ENCODE data around the gene C5orf52.
"Not testable (repeated sequence)": the region's sequence is repeated elsewhere in the genome, so short reads cannot be mapped to it uniquely, and the experiment has no call there.

The C5orf52 gene

DNA sequence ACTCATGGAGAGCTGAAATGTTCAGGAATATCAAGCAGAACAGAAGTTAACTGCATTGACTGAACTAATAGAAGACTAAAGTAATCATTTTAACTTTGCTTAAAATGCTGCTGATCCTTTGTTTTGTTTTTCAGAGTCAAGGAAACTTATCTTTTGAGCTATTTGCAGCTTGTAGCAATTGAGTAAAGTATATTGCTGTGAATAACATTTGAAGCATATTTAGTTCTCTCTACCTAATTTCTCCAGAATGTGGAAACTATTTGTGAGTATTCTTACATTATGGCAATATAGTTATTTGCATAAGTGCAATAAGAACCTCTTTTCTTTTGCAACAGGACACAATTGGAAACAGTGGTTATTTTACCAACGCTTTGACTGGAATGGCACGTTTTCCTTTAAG lies 13.8 kb upstream of the C5orf52 start:
- Histone ChIP-seq H3K27ac (ENCODE audit: low read depth, low read length) (no peak overlapping the region), H3K4me1 (ENCODE audit: control insufficient read depth, insufficient read depth, low read length) (no peaks in the 10 kb centered on the region), H3K27me3 (ENCODE audit: control insufficient read depth, insufficient read depth, low read length) (no peaks in the 10 kb centered on the region; the same call in 1 of the 2 replicates), H3K4me3 (ENCODE audit: low read depth, low read length) (no peak overlapping the region), H3K36me3 (ENCODE audit: control insufficient read depth, insufficient read depth, low read length) (no peaks in the 10 kb centered on the region), H3K9ac (ENCODE audit: low read length) (no peak overlapping the region), H3K9me3 (ENCODE audit: control insufficient read depth, insufficient read depth, low read depth, low read length) (peaks cover 46% of the 10 kb centered on the region)

GRCh38 chr5:157658893-157659292 lies 12.4 kb upstream of the C5orf52 start:
- no peak overlapping the region for H3K4me3 ChIP-seq (ENCODE audit: low read depth, low read length)
- no peak overlapping the region for H3K27ac ChIP-seq (ENCODE audit: low read depth, low read length)
- H3K9me3 ChIP-seq (ENCODE audit: control insufficient read depth, insufficient read depth, low read depth, low read length), result peaks cover 44% of the 10 kb centered on the region
- H3K36me3 ChIP-seq (ENCODE audit: control insufficient read depth, insufficient read depth, low read length), result no peaks in the 10 kb centered on the region
- no peaks in the 10 kb centered on the region for H3K27me3 ChIP-seq (ENCODE audit: control insufficient read depth, insufficient read depth, low read length)
- no peaks in the 10 kb centered on the region for H3K4me1 ChIP-seq (ENCODE audit: control insufficient read depth, insufficient read depth, low read length)
- H3K9ac ChIP-seq (ENCODE audit: low read length), result no peak overlapping the region

- no peaks in the 10 kb centered on the region for H3K4me1 ChIP-seq (ENCODE audit: control insufficient read depth, insufficient read depth, low read length)
- H3K4me3 ChIP-seq (ENCODE audit: low read depth, low read length), result no peak overlapping the region
- H3K9me3 ChIP-seq (ENCODE audit: control insufficient read depth, insufficient read depth, low read depth, low read length), result peaks cover 40% of the 10 kb centered on the region
- H3K27me3 ChIP-seq (ENCODE audit: control insufficient read depth, insufficient read depth, low read length), result no peaks in the 10 kb centered on the region
- H3K27ac ChIP-seq (ENCODE audit: low read depth, low read length), result no peak overlapping the region
- H3K9ac ChIP-seq (ENCODE audit: low read length), result no peak overlapping the region
- H3K36me3 ChIP-seq (ENCODE audit: control insufficient read depth, insufficient read depth, low read length), result no peaks in the 10 kb centered on the region
These were observed 11.3 kb upstream of the C5orf52 start for GRCh38 chr5:157659868-157660660.

- H3K9ac ChIP-seq (ENCODE audit: low read length), result no peak overlapping the region
These were observed 5.8 kb upstream of the C5orf52 start for GRCh38 chr5:157665467-157666070.

DNA sequence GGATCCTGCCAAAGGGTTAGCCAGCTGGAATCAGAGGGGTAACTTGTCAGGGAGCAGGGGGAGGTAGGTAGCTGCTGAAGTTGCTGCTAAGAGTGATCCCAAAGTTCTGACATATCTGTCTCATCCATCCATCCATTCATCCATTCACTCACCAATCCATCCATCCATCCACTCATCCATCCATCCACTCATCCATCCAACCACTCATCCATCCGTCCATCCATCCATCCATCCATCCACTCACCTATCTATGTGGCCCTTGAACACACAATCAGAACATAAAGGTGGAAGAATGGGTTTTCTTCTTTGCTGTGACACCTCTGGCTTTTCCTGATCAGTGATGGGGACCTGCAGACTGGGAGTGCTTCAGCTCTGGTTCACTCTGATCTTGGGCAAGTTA lies 3.0 kb upstream of the C5orf52 start:
- Histone ChIP-seq H3K9me3 (ENCODE audit: control insufficient read depth, insufficient read depth, low read depth, low read length) (no peaks in the 10 kb centered on the region), H3K36me3 (ENCODE audit: control insufficient read depth, insufficient read depth, low read length) (no peaks in the 10 kb centered on the region), H3K4me1 (ENCODE audit: control insufficient read depth, insufficient read depth, low read length) (peaks cover 10% of the 10 kb centered on the region; the same call in 1 of the 2 replicates), H3K4me3 (ENCODE audit: low read depth, low read length) (no peak overlapping the region), H3K9ac (ENCODE audit: low read length) (no peak overlapping the region), H3K27me3 (ENCODE audit: control insufficient read depth, insufficient read depth, low read length) (peaks cover 39% of the 10 kb centered on the region), H3K27ac (ENCODE audit: low read depth, low read length) (no peak overlapping the region)

More at GRCh38 chr5:157665467-157666070, 5.8 kb upstream of the C5orf52 start:
- H3K4me1 ChIP-seq (ENCODE audit: control insufficient read depth, insufficient read depth, low read length), result peaks cover 7% of the 10 kb centered on the region; the same call in 1 of the 2 replicates
- no peak overlapping the region for H3K27ac ChIP-seq (ENCODE audit: low read depth, low read length)
- H3K4me3 ChIP-seq (ENCODE audit: low read depth, low read length), result no peak overlapping the region
- H3K27me3 ChIP-seq (ENCODE audit: control insufficient read depth, insufficient read depth, low read length), result peaks cover 11% of the 10 kb centered on the region
- peaks cover 9% of the 10 kb centered on the region; the same call in 1 of the 2 replicates for H3K9me3 ChIP-seq (ENCODE audit: control insufficient read depth, insufficient read depth, low read depth, low read length)
- no peaks in the 10 kb centered on the region for H3K36me3 ChIP-seq (ENCODE audit: control insufficient read depth, insufficient read depth, low read length)

- Histone ChIP-seq H3K36me3 (ENCODE audit: control insufficient read depth, insufficient read depth, low read length) (no peaks in the 10 kb centered on the region), H3K4me3 (ENCODE audit: low read depth, low read length) (no peak overlapping the region), H3K9ac (ENCODE audit: low read length) (no peak overlapping the region), H3K27me3 (ENCODE audit: control insufficient read depth, insufficient read depth, low read length) (peaks cover 39% of the 10 kb centered on the region), H3K9me3 (ENCODE audit: control insufficient read depth, insufficient read depth, low read depth, low read length) (no peaks in the 10 kb centered on the region), H3K4me1 (ENCODE audit: control insufficient read depth, insufficient read depth, low read length) (peaks cover 10% of the 10 kb centered on the region; the same call in 1 of the 2 replicates), H3K27ac (ENCODE audit: low read depth, low read length) (no peak overlapping the region)
These were observed 1.6 kb upstream of the C5orf52 start for GRCh38 chr5:157669701-157670097.

DNA sequence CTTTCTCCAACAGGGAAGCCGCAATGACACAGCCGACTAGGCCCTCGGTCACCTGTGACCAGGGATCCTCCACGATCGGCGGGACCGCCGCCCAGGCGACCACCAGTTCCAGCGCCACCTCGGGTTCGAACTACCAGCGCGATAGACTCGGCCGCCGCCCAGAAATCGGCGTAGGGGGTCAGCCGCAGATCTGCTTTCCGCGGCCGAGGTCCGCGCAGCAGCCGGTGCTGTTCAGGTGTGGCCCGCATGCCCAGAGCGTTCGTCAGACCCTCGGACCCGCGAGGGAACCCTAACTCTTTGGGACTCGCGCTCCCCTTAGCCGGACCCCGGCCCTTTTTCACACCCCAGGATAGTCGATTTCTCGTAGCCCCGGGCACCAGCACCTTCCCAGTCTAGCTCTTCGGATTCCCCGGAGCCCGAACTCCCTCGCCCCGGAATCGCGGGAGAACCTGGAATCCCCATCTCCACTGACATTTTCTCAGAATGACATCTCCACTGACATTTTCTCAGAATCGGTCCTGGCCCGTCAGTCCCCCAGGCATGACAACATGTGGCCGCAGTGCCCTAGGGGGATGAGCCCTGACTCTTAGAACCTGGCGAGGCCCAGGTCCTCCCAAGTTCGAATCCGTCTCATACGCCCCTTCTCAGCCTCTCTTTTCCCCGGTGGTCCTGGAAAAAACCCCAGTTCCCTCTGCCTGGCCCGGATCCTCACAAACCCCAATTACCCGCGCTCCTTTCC lies 428 bp downstream of the C5orf52 start:
- Histone ChIP-seq H3K27me3 (ENCODE audit: control insufficient read depth, insufficient read depth, low read length) (peaks cover 39% of the 10 kb centered on the region), H3K36me3 (ENCODE audit: control insufficient read depth, insufficient read depth, low read length) (no peaks in the 10 kb centered on the region), H3K27ac (ENCODE audit: low read depth, low read length) (no peak overlapping the region), H3K9ac (ENCODE audit: low read length) (peak overlapping the region; percentile 32), H3K4me1 (ENCODE audit: control insufficient read depth, insufficient read depth, low read length) (peaks cover 10% of the 10 kb centered on the region; the same call in 1 of the 2 replicates), H3K4me3 (ENCODE audit: low read depth, low read length) (peak overlapping the region; percentile 84), H3K9me3 (ENCODE audit: control insufficient read depth, insufficient read depth, low read depth, low read length) (no peaks in the 10 kb centered on the region)

DNA sequence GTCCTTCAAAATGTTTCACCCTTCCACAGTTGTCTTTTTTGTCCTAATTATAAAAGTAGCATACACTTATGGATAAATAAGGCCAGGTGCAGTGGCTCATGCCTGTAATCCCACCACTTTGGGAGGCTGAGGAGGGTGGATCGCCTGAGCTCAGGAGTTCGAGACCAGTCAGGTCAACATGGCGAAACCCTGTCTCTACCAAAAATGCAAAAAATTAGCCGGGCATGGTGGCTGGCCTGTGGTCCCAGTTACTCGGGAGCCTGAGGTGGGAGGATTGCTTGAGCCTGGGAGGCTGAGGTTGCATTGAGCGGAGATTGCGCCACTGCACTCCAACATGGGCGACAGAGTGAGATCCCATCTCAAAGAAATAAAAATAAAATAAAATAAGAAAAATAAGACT lies 1.6 kb downstream of the C5orf52 start:
- H3K36me3 ChIP-seq (ENCODE audit: control insufficient read depth, insufficient read depth, low read length), result no peaks in the 10 kb centered on the region
- no peak overlapping the region for H3K9ac ChIP-seq (ENCODE audit: low read length)
- H3K4me1 ChIP-seq (ENCODE audit: control insufficient read depth, insufficient read depth, low read length), result peaks cover 10% of the 10 kb centered on the region; the same call in 1 of the 2 replicates
- H3K9me3 ChIP-seq (ENCODE audit: control insufficient read depth, insufficient read depth, low read depth, low read length), result no peaks in the 10 kb centered on the region
- H3K4me3 ChIP-seq (ENCODE audit: low read depth, low read length), result no peak overlapping the region
- peaks cover 39% of the 10 kb centered on the region for H3K27me3 ChIP-seq (ENCODE audit: control insufficient read depth, insufficient read depth, low read length)
- H3K27ac ChIP-seq (ENCODE audit: low read depth, low read length), result no peak overlapping the region

GRCh38 chr5:157674351-157674750 lies 3.0 kb downstream of the C5orf52 start:
- H3K9ac ChIP-seq (ENCODE audit: low read length); H3K36me3 ChIP-seq (ENCODE audit: control insufficient read depth, insufficient read depth, low read length); H3K27ac ChIP-seq (ENCODE audit: low read depth, low read length); H3K4me3 ChIP-seq (ENCODE audit: low read depth, low read length); H3K9me3 ChIP-seq (ENCODE audit: control insufficient read depth, insufficient read depth, low read depth, low read length); H3K4me1 ChIP-seq (ENCODE audit: control insufficient read depth, insufficient read depth, low read length): not testable (repeated sequence)
- peaks cover 39% of the 10 kb centered on the region for H3K27me3 ChIP-seq (ENCODE audit: control insufficient read depth, insufficient read depth, low read length)

GRCh38 chr5:157677931-157678330 lies 6.6 kb downstream of the C5orf52 start:
- Histone ChIP-seq H3K9ac (ENCODE audit: low read length) (no peak overlapping the region), H3K36me3 (ENCODE audit: control insufficient read depth, insufficient read depth, low read length) (no peaks in the 10 kb centered on the region)

GRCh38 chr5:157679801-157680200 lies 8.5 kb downstream of the C5orf52 start:
- Histone ChIP-seq H3K36me3 (ENCODE audit: control insufficient read depth, insufficient read depth, low read length) (no peaks in the 10 kb centered on the region), H3K9ac (ENCODE audit: low read length) (no peak overlapping the region), H3K27ac (ENCODE audit: low read depth, low read length) (no peak overlapping the region), H3K4me3 (ENCODE audit: low read depth, low read length) (no peak overlapping the region), H3K4me1 (ENCODE audit: control insufficient read depth, insufficient read depth, low read length) (no peaks in the 10 kb centered on the region), H3K27me3 (ENCODE audit: control insufficient read depth, insufficient read depth, low read length) (no peaks in the 10 kb centered on the region), H3K9me3 (ENCODE audit: control insufficient read depth, insufficient read depth, low read depth, low read length) (no peaks in the 10 kb centered on the region)

More at GRCh38 chr5:157677931-157678330, 6.6 kb downstream of the C5orf52 start:
- no peak overlapping the region for H3K4me3 ChIP-seq (ENCODE audit: low read depth, low read length)
- no peaks in the 10 kb centered on the region for H3K9me3 ChIP-seq (ENCODE audit: control insufficient read depth, insufficient read depth, low read depth, low read length)
- H3K4me1 ChIP-seq (ENCODE audit: control insufficient read depth, insufficient read depth, low read length), result no peaks in the 10 kb centered on the region
- peaks cover 4% of the 10 kb centered on the region for H3K27me3 ChIP-seq (ENCODE audit: control insufficient read depth, insufficient read depth, low read length)
- H3K27ac ChIP-seq (ENCODE audit: low read depth, low read length), result no peak overlapping the region
